SH-SY5Y (cell line): ENCODE results near the gene MSI2.

Experiments
- GATA2 ChIP-seq: IDR thresholded peaks from 2 replicates; pipeline ENCODE4 v1.6.1; 2011; ENCODE audit warnings: mild to moderate bottlenecking, low read depth, low read length
- GATA3 ChIP-seq: IDR thresholded peaks from 2 replicates; pipeline ENCODE4 v1.6.1; 2011; ENCODE audit warnings: low read depth, mild to moderate bottlenecking, low read length, moderate library complexity

- no peak for TF ChIP-seq GATA2
- TF ChIP-seq GATA3 = no peak
These were observed 358.4 kb downstream of the MSI2 start for GRCh38 chr17:57614742-57615141.
